ENCODE results near the gene AFF3.

AFF3 gene

DNA sequence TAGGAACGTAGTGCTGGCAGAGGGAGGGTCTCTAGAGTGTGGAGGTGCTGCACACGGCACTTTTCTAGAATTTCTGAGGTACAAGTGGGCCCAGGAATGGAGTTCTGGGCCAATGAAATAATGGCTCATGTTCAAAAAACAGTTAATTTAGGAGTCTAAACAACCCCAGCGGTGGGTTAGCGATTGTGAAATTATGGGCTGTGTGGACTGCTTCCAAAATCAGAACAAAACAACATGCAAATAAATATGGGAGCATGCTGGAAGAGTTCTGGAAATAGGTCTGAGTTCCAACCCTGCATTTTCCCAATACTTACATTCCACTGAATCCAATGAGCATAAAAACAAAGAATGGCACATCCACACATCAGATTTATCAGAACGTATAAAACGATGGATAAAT is 317.6 kb downstream of the AFF3 start:
- H3K9me3 ChIP-seq (ENCODE audit: control insufficient read depth, low read length), result no peaks in the 10 kb centered on the region
- H3K36me3 ChIP-seq (ENCODE audit: control insufficient read depth, insufficient read depth, low read length), result no peaks in the 10 kb centered on the region
- DNase-seq, result no peak
- no peak overlapping the region for H3K4me3 ChIP-seq (ENCODE audit: insufficient read depth, low read depth, low read length, poor library complexity, severe bottlenecking)
- H3K27ac ChIP-seq (ENCODE audit: insufficient read depth, low read length, poor library complexity, severe bottlenecking), result no peak overlapping the region
- no peaks in the 10 kb centered on the region for H3K4me1 ChIP-seq (ENCODE audit: control insufficient read depth, insufficient read depth, low read length, poor library complexity, severe bottlenecking)
- no peaks in the 10 kb centered on the region for H3K27me3 ChIP-seq (replicated peaks; ENCODE audit: control insufficient read depth, insufficient read depth, low read length, poor library complexity, severe bottlenecking)

DNA sequence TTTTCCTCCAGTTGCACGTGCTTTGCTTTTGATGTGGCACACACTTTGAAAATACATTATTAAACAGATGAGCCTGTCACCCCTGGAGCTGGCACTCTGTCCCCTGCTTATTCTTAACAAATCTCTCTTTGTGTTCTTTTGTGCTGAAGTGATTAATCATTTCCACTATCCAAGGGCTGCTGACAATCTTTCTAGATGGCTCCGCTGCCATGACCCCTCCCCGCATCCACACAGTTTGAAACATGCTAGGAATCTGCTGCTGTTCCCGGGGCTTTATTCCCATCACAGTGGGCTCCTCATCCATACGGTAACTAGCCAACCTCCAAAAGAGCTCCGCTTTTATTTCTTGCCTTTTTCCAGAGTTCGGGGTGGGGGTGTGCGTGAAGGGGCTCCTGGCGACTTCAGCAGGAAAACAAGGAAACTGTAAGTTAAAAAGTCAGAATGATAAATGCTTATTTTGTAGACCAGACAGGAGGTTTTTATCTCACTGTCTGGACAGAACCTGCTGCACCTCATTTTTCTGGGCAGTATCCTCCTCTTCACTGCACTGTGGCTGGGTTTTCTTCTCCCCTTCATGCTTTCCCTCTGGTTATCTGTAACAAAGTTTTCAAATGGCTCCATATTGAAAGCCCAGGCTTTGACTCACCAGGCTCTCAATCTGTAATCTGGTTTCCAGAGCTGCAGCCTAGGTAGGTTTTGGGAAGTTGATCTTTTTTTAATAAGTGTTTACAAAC is 319.7 kb downstream of the AFF3 start:
- Histone ChIP-seq H3K27ac (ENCODE audit: insufficient read depth, low read length, poor library complexity, severe bottlenecking) (no peak overlapping the region), H3K9me3 (ENCODE audit: control insufficient read depth, low read length) (no peaks in the 10 kb centered on the region), H3K4me3 (ENCODE audit: insufficient read depth, low read depth, low read length, poor library complexity, severe bottlenecking) (no peak overlapping the region), H3K27me3 (replicated peaks; ENCODE audit: control insufficient read depth, insufficient read depth, low read length, poor library complexity, severe bottlenecking) (no peaks in the 10 kb centered on the region), H3K36me3 (ENCODE audit: control insufficient read depth, insufficient read depth, low read length) (no peaks in the 10 kb centered on the region), H3K4me1 (ENCODE audit: control insufficient read depth, insufficient read depth, low read length, poor library complexity, severe bottlenecking) (no peaks in the 10 kb centered on the region)
- no peak for DNase-seq

DNA sequence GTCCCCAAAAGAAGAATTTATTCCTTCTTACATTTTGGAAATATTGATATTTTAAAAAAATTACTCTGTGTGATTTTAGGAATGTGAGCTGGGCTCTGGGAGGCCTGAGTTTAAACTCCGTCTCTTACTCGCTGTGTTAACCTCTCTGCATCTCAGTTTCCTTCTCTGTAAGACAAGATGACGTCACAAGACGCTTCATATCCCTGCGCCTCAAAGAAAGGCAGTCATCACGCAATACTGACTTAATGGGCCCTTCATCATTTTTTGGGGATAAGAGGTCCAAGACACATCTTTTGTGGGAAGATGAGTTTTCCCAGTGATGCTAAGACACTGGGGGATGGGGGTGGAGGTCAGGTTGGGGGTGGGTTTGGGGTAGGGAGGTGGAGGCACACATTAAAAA is 320.4 kb downstream of the AFF3 start:
- DNase-seq, result no peak
- H3K27ac ChIP-seq (ENCODE audit: insufficient read depth, low read length, poor library complexity, severe bottlenecking), result no peak overlapping the region
- no peaks in the 10 kb centered on the region for H3K36me3 ChIP-seq (ENCODE audit: control insufficient read depth, insufficient read depth, low read length)
- H3K9me3 ChIP-seq (ENCODE audit: control insufficient read depth, low read length), result no peaks in the 10 kb centered on the region
- no peaks in the 10 kb centered on the region for H3K27me3 ChIP-seq (replicated peaks; ENCODE audit: control insufficient read depth, insufficient read depth, low read length, poor library complexity, severe bottlenecking)
- H3K4me1 ChIP-seq (ENCODE audit: control insufficient read depth, insufficient read depth, low read length, poor library complexity, severe bottlenecking), result no peaks in the 10 kb centered on the region
- H3K4me3 ChIP-seq (ENCODE audit: insufficient read depth, low read depth, low read length, poor library complexity, severe bottlenecking), result no peak overlapping the region

DNA sequence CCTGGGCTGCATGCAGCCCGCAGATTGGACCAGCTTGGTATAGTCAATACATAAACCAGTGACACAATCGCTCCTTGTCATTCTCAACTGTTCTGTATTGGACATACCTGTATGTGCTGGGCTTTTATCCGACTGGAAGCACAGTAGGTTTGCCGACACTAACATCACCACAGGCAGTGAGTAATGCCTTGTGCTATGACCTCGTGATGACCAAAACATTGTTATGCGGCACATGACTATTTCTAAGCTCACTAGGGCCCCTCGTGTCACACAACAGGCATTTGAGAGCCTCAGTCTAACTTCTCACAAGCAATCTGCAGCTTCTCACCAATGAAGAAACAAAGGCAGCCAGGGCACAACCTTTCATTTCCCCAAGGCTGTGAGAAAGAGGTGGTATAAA is 320.8 kb downstream of the AFF3 start:
- DNase-seq, result no peak
- no peak overlapping the region for H3K4me3 ChIP-seq (ENCODE audit: insufficient read depth, low read depth, low read length, poor library complexity, severe bottlenecking)
- H3K36me3 ChIP-seq (ENCODE audit: control insufficient read depth, insufficient read depth, low read length), result no peaks in the 10 kb centered on the region
- no peaks in the 10 kb centered on the region for H3K27me3 ChIP-seq (replicated peaks; ENCODE audit: control insufficient read depth, insufficient read depth, low read length, poor library complexity, severe bottlenecking)
- H3K4me1 ChIP-seq (ENCODE audit: control insufficient read depth, insufficient read depth, low read length, poor library complexity, severe bottlenecking), result no peaks in the 10 kb centered on the region
- no peak overlapping the region for H3K27ac ChIP-seq (ENCODE audit: insufficient read depth, low read length, poor library complexity, severe bottlenecking)
- H3K9me3 ChIP-seq (ENCODE audit: control insufficient read depth, low read length), result no peaks in the 10 kb centered on the region

DNA sequence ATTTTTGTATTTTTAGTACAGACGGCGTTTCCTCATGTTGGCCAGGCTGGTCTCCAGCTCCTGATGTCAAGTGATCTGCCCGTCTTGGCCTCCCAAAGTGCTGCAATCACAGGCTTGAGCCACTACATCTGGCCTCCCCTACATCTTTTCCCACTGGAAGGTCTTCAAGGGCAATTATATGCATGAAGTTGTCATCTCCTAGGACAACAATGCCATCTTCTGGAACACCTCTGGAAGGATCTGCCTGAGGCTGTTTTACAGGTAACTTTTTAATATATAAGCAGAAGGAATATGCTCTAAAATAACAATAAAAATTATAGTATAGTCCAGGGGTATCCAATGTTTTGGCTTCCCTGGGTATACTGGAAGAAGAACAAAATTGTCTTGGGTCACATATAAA is 321.4 kb downstream of the AFF3 start:
- H3K27ac ChIP-seq (ENCODE audit: insufficient read depth, low read length, poor library complexity, severe bottlenecking), result no peak overlapping the region
- no peak for DNase-seq
- H3K9me3 ChIP-seq (ENCODE audit: control insufficient read depth, low read length), result no peaks in the 10 kb centered on the region
- H3K4me1 ChIP-seq (ENCODE audit: control insufficient read depth, insufficient read depth, low read length, poor library complexity, severe bottlenecking), result no peaks in the 10 kb centered on the region
- H3K27me3 ChIP-seq (replicated peaks; ENCODE audit: control insufficient read depth, insufficient read depth, low read length, poor library complexity, severe bottlenecking), result no peaks in the 10 kb centered on the region
- no peaks in the 10 kb centered on the region for H3K36me3 ChIP-seq (ENCODE audit: control insufficient read depth, insufficient read depth, low read length)
- no peak overlapping the region for H3K4me3 ChIP-seq (ENCODE audit: insufficient read depth, low read depth, low read length, poor library complexity, severe bottlenecking)

DNA sequence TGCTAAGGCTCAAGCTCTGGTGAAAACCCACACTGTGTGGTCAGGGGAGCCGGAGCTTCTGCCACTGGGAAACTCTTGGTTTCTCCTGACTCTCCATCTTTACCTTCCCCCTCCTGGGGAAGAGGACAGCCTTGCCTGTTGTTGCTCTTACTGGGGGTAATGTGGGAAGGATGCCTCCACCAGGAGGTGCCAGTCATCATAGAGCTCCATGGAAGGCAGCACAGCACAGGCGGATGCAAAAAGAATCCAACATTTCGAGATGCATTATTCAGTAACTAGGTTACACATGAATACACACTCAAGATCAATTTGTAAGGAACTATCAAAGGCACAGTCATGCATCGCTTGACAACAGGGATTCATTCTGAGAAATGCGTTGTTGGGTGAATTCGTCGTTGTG is 322.6 kb downstream of the AFF3 start:
- H3K27me3 ChIP-seq (replicated peaks; ENCODE audit: control insufficient read depth, insufficient read depth, low read length, poor library complexity, severe bottlenecking), result no peaks in the 10 kb centered on the region
- no peaks in the 10 kb centered on the region for H3K36me3 ChIP-seq (ENCODE audit: control insufficient read depth, insufficient read depth, low read length)
- H3K4me3 ChIP-seq (ENCODE audit: insufficient read depth, low read depth, low read length, poor library complexity, severe bottlenecking), result no peak overlapping the region
- H3K4me1 ChIP-seq (ENCODE audit: control insufficient read depth, insufficient read depth, low read length, poor library complexity, severe bottlenecking), result no peaks in the 10 kb centered on the region
- DNase-seq, result no peak
- no peak overlapping the region for H3K27ac ChIP-seq (ENCODE audit: insufficient read depth, low read length, poor library complexity, severe bottlenecking)
- no peaks in the 10 kb centered on the region for H3K9me3 ChIP-seq (ENCODE audit: control insufficient read depth, low read length)

DNA sequence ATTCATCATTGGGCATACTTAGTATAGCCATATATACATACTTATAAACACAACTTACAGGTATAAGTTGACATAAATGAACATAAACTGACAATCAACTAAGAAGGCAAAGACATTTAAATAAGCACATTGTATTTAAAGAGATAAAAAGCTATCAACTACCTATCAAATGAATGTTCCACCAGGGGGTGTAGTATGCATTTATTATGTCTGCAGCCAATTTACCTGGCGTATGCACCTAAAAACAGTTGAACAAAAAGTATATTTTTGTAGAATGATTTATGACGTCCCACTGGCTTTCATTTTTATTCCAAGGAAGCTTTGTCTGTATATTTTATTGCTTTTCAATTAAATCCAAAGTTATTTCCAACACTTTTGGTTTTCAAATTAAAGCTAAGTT is 323.5 kb downstream of the AFF3 start:
- DNase-seq, result no peak
- no peak overlapping the region for H3K4me3 ChIP-seq (ENCODE audit: insufficient read depth, low read depth, low read length, poor library complexity, severe bottlenecking)
- H3K27ac ChIP-seq (ENCODE audit: insufficient read depth, low read length, poor library complexity, severe bottlenecking), result no peak overlapping the region
- H3K36me3 ChIP-seq (ENCODE audit: control insufficient read depth, insufficient read depth, low read length), result no peaks in the 10 kb centered on the region
- H3K9me3 ChIP-seq (ENCODE audit: control insufficient read depth, low read length), result no peaks in the 10 kb centered on the region
- no peaks in the 10 kb centered on the region for H3K27me3 ChIP-seq (replicated peaks; ENCODE audit: control insufficient read depth, insufficient read depth, low read length, poor library complexity, severe bottlenecking)
- H3K4me1 ChIP-seq (ENCODE audit: control insufficient read depth, insufficient read depth, low read length, poor library complexity, severe bottlenecking), result no peaks in the 10 kb centered on the region

DNA sequence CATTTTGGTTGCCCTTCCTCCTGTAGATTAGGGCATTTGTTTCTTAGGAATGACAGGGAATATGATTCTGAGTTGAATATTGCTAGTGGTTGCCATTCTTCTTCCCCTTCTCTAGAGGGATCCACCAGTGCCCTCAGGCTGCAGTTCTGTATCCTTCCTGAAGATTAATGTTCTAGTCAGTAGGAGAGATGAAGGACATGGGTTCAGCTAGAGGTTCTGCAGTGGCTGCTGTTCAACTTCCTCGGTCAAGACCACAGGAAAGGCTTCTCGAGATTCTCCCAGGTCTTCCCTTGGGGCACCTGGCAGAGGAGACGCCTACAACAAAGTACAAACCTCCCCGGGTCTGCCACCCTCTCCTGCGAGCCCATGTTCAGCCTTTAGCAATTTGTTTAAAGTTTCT is 325.5 kb downstream of the AFF3 start:
- Histone ChIP-seq H3K27me3 (replicated peaks; ENCODE audit: control insufficient read depth, insufficient read depth, low read length, poor library complexity, severe bottlenecking) (no peaks in the 10 kb centered on the region), H3K36me3 (ENCODE audit: control insufficient read depth, insufficient read depth, low read length) (no peaks in the 10 kb centered on the region), H3K4me1 (ENCODE audit: control insufficient read depth, insufficient read depth, low read length, poor library complexity, severe bottlenecking) (no peaks in the 10 kb centered on the region), H3K4me3 (ENCODE audit: insufficient read depth, low read depth, low read length, poor library complexity, severe bottlenecking) (no peak overlapping the region), H3K27ac (ENCODE audit: insufficient read depth, low read length, poor library complexity, severe bottlenecking) (no peak overlapping the region), H3K9me3 (ENCODE audit: control insufficient read depth, low read length) (no peaks in the 10 kb centered on the region)
- DNase-seq, result no peak

DNA sequence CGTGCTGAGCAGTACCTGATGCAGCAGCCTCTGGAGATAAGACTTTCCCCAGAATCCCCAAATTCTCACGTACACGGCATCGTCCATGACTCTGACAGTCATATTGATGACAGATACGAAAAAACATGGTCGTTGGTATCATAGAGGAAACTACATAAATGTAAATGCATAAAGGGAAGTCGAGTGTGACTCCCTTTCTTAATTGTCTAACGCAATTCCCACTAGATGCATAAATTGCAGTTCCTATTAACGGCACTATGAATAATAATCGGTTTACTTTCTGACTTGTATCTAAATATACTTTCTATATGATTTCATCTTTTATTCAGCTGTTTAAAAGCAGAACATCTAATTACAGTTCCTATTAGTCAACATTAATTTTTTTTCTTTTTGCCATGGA is 330.0 kb downstream of the AFF3 start:
- Histone ChIP-seq H3K9me3 (ENCODE audit: control insufficient read depth, low read length) (no peaks in the 10 kb centered on the region), H3K27me3 (replicated peaks; ENCODE audit: control insufficient read depth, insufficient read depth, low read length, poor library complexity, severe bottlenecking) (no peaks in the 10 kb centered on the region)
- DNase-seq, result no peak

DNA sequence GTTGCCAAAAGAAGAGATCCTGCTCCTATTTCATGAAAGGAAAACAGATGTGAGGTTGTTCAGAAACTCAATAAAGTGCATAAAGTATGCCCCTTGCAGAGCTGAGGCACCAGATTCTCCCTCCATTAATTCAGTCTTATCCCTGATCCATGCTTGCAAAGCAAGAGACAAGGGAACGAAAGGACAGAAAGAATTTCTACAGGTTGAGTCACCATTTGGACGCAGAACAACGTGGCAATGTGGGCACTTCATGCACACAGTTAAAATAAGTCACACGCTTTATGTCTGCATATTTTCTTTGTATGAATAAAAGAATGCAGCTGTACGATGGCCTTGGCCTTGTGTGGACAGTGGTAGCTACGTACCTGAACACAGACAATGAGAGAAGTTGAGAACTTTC is 330.8 kb downstream of the AFF3 start:
- no peaks in the 10 kb centered on the region for H3K36me3 ChIP-seq (ENCODE audit: control insufficient read depth, insufficient read depth, low read length)

More for the DNA sequence above, 330.0 kb downstream of the AFF3 start:
- no peak overlapping the region for H3K27ac ChIP-seq (ENCODE audit: insufficient read depth, low read length, poor library complexity, severe bottlenecking)
- H3K4me1 ChIP-seq (ENCODE audit: control insufficient read depth, insufficient read depth, low read length, poor library complexity, severe bottlenecking), result no peaks in the 10 kb centered on the region
- H3K36me3 ChIP-seq (ENCODE audit: control insufficient read depth, insufficient read depth, low read length), result no peaks in the 10 kb centered on the region
- no peak overlapping the region for H3K4me3 ChIP-seq (ENCODE audit: insufficient read depth, low read depth, low read length, poor library complexity, severe bottlenecking)

More for the DNA sequence above, 330.8 kb downstream of the AFF3 start:
- H3K9me3 ChIP-seq (ENCODE audit: control insufficient read depth, low read length), result no peaks in the 10 kb centered on the region
- no peak for DNase-seq
- H3K4me1 ChIP-seq (ENCODE audit: control insufficient read depth, insufficient read depth, low read length, poor library complexity, severe bottlenecking), result no peaks in the 10 kb centered on the region
- no peak overlapping the region for H3K27ac ChIP-seq (ENCODE audit: insufficient read depth, low read length, poor library complexity, severe bottlenecking)
- no peak overlapping the region for H3K4me3 ChIP-seq (ENCODE audit: insufficient read depth, low read depth, low read length, poor library complexity, severe bottlenecking)
- no peaks in the 10 kb centered on the region for H3K27me3 ChIP-seq (replicated peaks; ENCODE audit: control insufficient read depth, insufficient read depth, low read length, poor library complexity, severe bottlenecking)

Data from effector memory CD4-positive, alpha-beta T cell (primary cell).